ENCODE results near the gene FLT3. TPM values are rescaled to one million over a fixed set of nuclear protein-coding genes. Genes with fewer than 3 reads are reported as not detected.

FLT3 gene
- total RNA-seq, 4 donors from 2014 or later = under 0.01 to 0.90 (median 0.24) TPM; not detected in 1

DNA sequence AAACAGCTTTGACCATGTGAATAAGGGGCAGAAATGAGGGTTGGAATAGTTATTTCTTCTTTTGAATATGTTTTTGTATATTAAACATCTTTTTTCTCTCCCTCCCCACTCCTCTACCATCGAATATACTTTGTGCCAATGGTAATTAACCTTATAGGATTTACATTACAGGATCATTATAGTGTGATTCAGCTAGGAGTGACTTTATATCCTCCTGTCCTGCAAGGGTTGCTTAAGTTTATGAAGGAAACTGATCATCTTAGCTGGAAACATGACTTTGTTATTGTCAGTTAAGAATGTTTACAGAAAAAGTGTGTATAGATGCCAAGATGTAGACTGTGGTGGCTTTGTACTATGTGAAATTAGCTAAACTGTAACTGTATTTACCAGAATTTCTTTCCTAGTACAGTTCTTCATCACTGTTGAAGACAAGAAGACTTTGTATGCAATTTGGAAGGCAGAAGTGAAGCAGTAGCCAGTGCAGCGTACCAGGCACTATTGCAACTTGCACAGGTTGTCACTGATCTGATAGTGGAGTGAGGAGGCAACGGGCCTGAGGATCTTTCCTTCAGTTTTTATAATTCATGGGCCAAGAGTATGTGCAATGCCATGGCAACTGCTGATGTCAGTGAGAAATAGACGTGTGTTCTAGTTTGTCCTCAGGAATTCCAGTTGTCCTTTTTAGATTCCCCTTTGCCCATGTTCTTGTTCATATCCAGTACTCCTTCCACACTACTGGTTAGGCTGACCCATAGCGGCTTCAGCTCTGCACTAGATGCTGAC, 29.7 kb upstream of the FLT3 start:
- Histone ChIP-seq H3K9me3 (no peaks in the 10 kb centered on the region), H3K4me3 (no peak overlapping the region), H3K27ac (no peak overlapping the region), H3K36me3 (no peaks in the 10 kb centered on the region), H3K4me1 (no peaks in the 10 kb centered on the region), H3K27me3 (no peaks in the 10 kb centered on the region)
- TF ChIP-seq, protein P1, sequence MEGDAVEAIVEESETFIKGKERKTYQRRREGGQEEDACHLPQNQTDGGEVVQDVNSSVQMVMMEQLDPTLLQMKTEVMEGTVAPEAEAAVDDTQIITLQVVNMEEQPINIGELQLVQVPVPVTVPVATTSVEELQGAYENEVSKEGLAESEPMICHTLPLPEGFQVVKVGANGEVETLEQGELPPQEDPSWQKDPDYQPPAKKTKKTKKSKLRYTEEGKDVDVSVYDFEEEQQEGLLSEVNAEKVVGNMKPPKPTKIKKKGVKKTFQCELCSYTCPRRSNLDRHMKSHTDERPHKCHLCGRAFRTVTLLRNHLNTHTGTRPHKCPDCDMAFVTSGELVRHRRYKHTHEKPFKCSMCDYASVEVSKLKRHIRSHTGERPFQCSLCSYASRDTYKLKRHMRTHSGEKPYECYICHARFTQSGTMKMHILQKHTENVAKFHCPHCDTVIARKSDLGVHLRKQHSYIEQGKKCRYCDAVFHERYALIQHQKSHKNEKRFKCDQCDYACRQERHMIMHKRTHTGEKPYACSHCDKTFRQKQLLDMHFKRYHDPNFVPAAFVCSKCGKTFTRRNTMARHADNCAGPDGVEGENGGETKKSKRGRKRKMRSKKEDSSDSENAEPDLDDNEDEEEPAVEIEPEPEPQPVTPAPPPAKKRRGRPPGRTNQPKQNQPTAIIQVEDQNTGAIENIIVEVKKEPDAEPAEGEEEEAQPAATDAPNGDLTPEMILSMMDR (IDR thresholded peaks at IDR 0.05) = no peak
- TF ChIP-seq POLR2A (IDR thresholded peaks at IDR 0.05) = no peak
- DNase-seq = no peak
- intact Hi-C loops (cut with DNase I; ENCODE audit: low total_unique reads) = no loop called here

DNA sequence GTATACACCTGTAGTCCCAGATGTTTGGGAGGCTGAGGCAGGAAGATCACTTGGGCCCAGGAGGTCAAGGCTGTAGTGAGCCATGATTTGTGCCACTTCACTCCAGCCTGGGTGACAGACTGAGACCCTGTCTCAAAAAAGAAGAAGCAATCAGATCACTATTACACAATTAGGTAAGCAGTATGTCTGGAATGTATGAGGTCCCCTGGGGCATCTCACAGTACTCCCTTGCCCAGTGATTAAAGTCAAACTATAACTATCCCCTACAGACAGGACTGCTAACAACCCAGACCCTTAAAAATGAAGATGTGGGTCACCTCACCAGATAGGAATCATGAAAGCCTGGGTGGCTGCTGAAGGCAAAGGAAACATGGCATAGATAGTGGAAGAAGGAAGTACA, 28.6 kb upstream of the FLT3 start:
- no peaks in the 10 kb centered on the region for H3K27me3 ChIP-seq
- H3K27ac ChIP-seq = no peak overlapping the region
- H3K4me3 ChIP-seq = no peak overlapping the region
- DNase-seq = no peak
- H3K4me1 ChIP-seq = no peaks in the 10 kb centered on the region
- TF ChIP-seq, protein P1 (IDR thresholded peaks at IDR 0.05) = no peak
- TF ChIP-seq POLR2A (IDR thresholded peaks at IDR 0.05) = no peak
- H3K9me3 ChIP-seq = no peaks in the 10 kb centered on the region
- no peaks in the 10 kb centered on the region for H3K36me3 ChIP-seq
- intact Hi-C loops (cut with DNase I; ENCODE audit: low total_unique reads) = no loop called here

- TF ChIP-seq POLR2A (IDR thresholded peaks at IDR 0.05) = no peak
- TF ChIP-seq, protein P1 (IDR thresholded peaks at IDR 0.05) = no peak
- H3K4me1 ChIP-seq = no peaks in the 10 kb centered on the region
These were observed 27.7 kb upstream of the FLT3 start for GRCh38 chr13:28128030-28128429.

GRCh38 chr13:28121224-28121623, 20.8 kb upstream of the FLT3 start:
- no peak for TF ChIP-seq POLR2A (IDR thresholded peaks at IDR 0.05)
- TF ChIP-seq, protein P1 (IDR thresholded peaks at IDR 0.05) = no peak
- intact Hi-C loops (cut with DNase I; ENCODE audit: low total_unique reads) = no loop called here
- no peaks in the 10 kb centered on the region for H3K4me1 ChIP-seq
- H3K4me3 ChIP-seq = no peak overlapping the region
- H3K36me3 ChIP-seq = no peaks in the 10 kb centered on the region
- no peaks in the 10 kb centered on the region for H3K27me3 ChIP-seq
- no peaks in the 10 kb centered on the region for H3K9me3 ChIP-seq
- H3K27ac ChIP-seq = no peak overlapping the region
- DNase-seq = no peak

More at GRCh38 chr13:28128030-28128429, 27.7 kb upstream of the FLT3 start:
- Histone ChIP-seq H3K36me3 (no peaks in the 10 kb centered on the region), H3K9me3 (no peaks in the 10 kb centered on the region), H3K27me3 (no peaks in the 10 kb centered on the region), H3K4me3 (no peak overlapping the region), H3K27ac (no peak overlapping the region)
- intact Hi-C loops (cut with DNase I; ENCODE audit: low total_unique reads) = no loop called here
- DNase-seq = no peak

DNA sequence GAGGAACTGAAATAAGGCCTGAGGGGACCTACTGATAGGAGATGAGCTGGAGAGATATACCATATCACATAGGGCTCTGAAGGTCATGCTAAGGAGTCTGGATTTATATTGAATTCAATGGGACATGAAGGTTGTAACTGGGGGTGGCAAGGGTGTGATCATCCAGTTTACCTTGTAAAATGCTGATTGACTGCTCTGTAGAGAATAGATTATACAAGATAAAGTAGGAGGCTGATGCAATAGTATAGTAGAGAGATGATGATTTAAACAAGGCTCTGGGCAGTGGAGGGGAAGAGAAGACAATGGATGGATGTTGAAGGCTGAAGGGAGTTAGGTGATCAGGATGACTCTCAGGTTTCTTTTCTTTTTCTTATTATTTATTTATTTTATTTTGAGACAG, 19.9 kb upstream of the FLT3 start:
- H3K36me3 ChIP-seq = no peaks in the 10 kb centered on the region
- TF ChIP-seq, protein P1 (IDR thresholded peaks at IDR 0.05) = no peak
- no peak for TF ChIP-seq POLR2A (IDR thresholded peaks at IDR 0.05)

More for the DNA sequence above, 19.9 kb upstream of the FLT3 start:
- no peak for DNase-seq
- Histone ChIP-seq H3K4me1 (no peaks in the 10 kb centered on the region), H3K27me3 (no peaks in the 10 kb centered on the region), H3K4me3 (no peak overlapping the region), H3K27ac (no peak overlapping the region), H3K9me3 (no peaks in the 10 kb centered on the region)
- intact Hi-C loops (cut with DNase I; ENCODE audit: low total_unique reads) = no loop called here
